Body of pancreas (tissue), 4 donors: ENCODE measurements around the gene ELOVL5. TPM values are rescaled to one million over a fixed set of nuclear protein-coding genes. Genes with fewer than 3 reads are reported as not detected.
"Not testable (repeated sequence)": the region's sequence is repeated elsewhere in the genome, so short reads cannot be mapped to it uniquely, and the experiment has no call there.

Source experiments
- ATAC-seq: fragments of 150-250 bp; one replicate; pipeline ENCODE4 v1.9.1; 2016
- DNase-seq, 4 donors: peaks; one replicate each; pipeline ENCODE4 v3.0.0-alpha.2; 2019
- H3K27ac ChIP-seq, 4 donors: fragments of 200-600 bp; sonication (generic); 1 replicate in 3 of 4; 2 replicates in 1 of 4; pipeline versions ENCODE4 v1.5.1 to v1.6.1; 2016 to 2019; ENCODE audit warnings: mild to moderate bottlenecking in 1 of 4, mixed read lengths in 1 of 4, moderate library complexity in 1 of 4
- H3K27me3 ChIP-seq, 2 donors: fragments of 200-600 bp; sonication (generic); one replicate each; pipeline ENCODE4 v1.6.0; 2016; ENCODE audit warnings: mild to moderate bottlenecking in 1 of 2
- H3K36me3 ChIP-seq, 2 donors: fragments of 200-600 bp; sonication (generic); replicated peaks in 1 of 2; 2 replicates each; pipeline ENCODE4 v1.5.1; 2016; ENCODE audit warnings: low read depth in 2 of 2; ENCODE audit not compliant: insufficient read depth in 1 of 2
- H3K4me1 ChIP-seq: fragments of 200-600 bp; sonication (generic); one replicate; pipeline ENCODE4 v1.6.0; 2016
- H3K4me3 ChIP-seq, 2 donors: fragments of 200-600 bp; sonication (generic); 1 replicate in 1 of 2; 2 replicates in 1 of 2; pipeline ENCODE4 v1.5.1; 2016 to 2019
- H3K9me3 ChIP-seq, 3 donors: fragments of 200-600 bp; sonication (generic); 1 replicate in 2 of 3; 2 replicates in 1 of 3; pipeline ENCODE4 v1.5.1; 2016
- POLR2A ChIP-seq, 3 donors: fragments of 450-650 bp; IDR thresholded peaks; one replicate each; pipeline ENCODE4 v1.6.1; 2016; ENCODE audit warnings: antibody characterized with exemption in 3 of 3, mild to moderate bottlenecking in 2 of 3
- WGBS, 2 donors: methylation state at CpG; one replicate each; pipeline ENCODE4 v1.1.5; 2017; 5-methylcytosine and 5-hydroxymethylcytosine counted together
- intact Hi-C: fragments of 100-400 bp; cut with DNase I; formaldehyde crosslinking; loops from one replicate; pipeline ENCODE4 v1.15.1; 2023
- total RNA-seq, 2 donors: library from RNA; depleted of rRNA; stranded (reverse); fragments of >200 nt; gene quantifications; one replicate each; pipeline ENCODE4 v1.1.0, GENCODE V29; 2016
- TF ChIP-seq, protein P1 (sequence below), 7 experiments: fragments of 450-650 bp in 4 of 7; fragments of 200-600 bp in 3 of 7; sonication (generic) in 3 of 7; IDR thresholded peaks; one replicate each; pipeline ENCODE4 v1.5.1; 2016 to 2019; ENCODE audit warnings: antibody characterized with exemption in 7 of 7

ELOVL5 gene
- total RNA-seq, 2 donors from 2014 or later = 8.6 to 11.2 TPM

DNA sequence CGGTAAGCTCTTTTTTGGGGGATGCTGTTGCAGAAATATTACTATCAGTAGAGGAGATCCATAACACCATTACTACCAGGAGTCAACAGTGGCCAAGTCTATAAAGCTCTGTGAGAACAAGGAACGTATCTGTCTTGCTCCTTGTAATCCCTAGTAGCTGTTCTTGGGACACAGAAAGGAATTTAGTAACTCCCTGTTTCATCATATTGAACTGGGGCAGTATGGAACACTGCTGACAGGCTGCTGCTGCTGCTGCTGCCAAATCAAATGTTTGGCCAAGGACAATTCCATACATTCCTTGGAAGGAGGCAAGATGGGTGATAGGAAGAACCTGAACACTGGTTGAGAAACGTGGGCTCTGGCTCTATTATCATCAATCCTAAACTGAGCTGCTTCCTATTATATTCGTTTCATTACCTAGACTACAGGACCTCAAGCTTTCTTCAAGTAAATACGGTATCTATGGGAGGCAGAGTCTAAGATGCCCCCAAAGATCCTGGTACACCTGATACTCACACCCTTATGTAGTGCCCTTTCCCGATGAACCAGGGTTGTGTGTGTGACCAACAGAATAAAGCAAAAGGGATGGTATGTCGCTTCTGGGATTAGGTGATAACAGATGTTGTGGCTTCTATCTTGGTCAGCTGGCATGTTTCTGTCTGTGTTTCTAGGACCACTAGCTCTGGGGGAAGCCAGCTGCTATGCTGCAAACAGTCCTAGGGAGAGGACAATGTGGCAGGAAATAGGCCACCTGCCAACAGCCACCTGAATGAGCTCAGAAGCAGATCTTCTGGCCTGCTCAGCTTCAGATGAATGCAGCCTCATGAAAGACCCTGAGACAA, 39.5 kb downstream of the ELOVL5 start:
- DNase-seq = peak in 2 of 4 donors; percentile 31 to 35
- H3K9me3 ChIP-seq = no peaks in the 10 kb centered on the region
- no peak overlapping the region for H3K4me3 ChIP-seq
- no peak overlapping the region for H3K27ac ChIP-seq
- peaks cover 5% of the 10 kb centered on the region for H3K4me1 ChIP-seq
- no peaks in the 10 kb centered on the region for H3K27me3 ChIP-seq
- intact Hi-C loops = no loop called here
- no peaks in the 10 kb centered on the region for H3K36me3 ChIP-seq
- ATAC-seq = no peak
- no peak for TF ChIP-seq POLR2A (IDR thresholded peaks at IDR 0.05)
- WGBS, 2 donors = 60 to 71% methylated on average over 7 of the region's 7 CpGs

DNA sequence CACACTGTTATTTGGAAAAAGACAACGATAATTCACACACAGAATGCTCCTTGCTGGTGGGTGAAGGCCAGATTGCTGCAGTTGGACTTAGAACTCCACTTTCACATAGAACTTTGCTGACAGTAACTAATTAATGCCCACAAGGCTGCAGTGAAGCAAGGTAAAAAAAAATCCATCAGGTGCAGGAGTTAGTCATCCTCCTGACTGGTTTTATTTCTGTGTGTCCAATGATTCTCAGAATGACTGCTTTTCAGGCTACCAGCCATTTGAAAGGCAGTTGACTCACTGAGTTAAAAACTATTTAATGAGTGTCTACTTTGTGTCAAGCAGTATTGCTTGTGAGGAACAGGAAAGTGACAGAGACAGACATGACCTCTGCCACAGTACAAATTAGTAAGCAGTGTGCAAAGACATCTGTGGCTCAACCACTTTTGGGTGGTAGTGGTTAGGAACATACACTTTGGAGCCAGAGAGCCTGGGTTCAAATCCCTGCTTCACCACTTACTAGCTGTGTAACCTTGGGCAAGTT, 41.9 kb downstream of the ELOVL5 start:
- WGBS, 2 donors = 32 to 48% methylated on average over 1 of the region's 1 CpG
- Histone ChIP-seq H3K27me3 (no peaks in the 10 kb centered on the region), H3K9me3 (no peaks in the 10 kb centered on the region), H3K27ac (no peak overlapping the region), H3K4me3 (no peak overlapping the region), H3K36me3 (no peaks in the 10 kb centered on the region), H3K4me1 (peaks cover 5% of the 10 kb centered on the region)
- intact Hi-C loops = no loop called here
- no peak for TF ChIP-seq POLR2A (IDR thresholded peaks at IDR 0.05)
- TF ChIP-seq, protein P1, sequence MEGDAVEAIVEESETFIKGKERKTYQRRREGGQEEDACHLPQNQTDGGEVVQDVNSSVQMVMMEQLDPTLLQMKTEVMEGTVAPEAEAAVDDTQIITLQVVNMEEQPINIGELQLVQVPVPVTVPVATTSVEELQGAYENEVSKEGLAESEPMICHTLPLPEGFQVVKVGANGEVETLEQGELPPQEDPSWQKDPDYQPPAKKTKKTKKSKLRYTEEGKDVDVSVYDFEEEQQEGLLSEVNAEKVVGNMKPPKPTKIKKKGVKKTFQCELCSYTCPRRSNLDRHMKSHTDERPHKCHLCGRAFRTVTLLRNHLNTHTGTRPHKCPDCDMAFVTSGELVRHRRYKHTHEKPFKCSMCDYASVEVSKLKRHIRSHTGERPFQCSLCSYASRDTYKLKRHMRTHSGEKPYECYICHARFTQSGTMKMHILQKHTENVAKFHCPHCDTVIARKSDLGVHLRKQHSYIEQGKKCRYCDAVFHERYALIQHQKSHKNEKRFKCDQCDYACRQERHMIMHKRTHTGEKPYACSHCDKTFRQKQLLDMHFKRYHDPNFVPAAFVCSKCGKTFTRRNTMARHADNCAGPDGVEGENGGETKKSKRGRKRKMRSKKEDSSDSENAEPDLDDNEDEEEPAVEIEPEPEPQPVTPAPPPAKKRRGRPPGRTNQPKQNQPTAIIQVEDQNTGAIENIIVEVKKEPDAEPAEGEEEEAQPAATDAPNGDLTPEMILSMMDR (IDR thresholded peaks at IDR 0.05) = no peak
- DNase-seq = no peak
- peak; percentile 38 for ATAC-seq

DNA sequence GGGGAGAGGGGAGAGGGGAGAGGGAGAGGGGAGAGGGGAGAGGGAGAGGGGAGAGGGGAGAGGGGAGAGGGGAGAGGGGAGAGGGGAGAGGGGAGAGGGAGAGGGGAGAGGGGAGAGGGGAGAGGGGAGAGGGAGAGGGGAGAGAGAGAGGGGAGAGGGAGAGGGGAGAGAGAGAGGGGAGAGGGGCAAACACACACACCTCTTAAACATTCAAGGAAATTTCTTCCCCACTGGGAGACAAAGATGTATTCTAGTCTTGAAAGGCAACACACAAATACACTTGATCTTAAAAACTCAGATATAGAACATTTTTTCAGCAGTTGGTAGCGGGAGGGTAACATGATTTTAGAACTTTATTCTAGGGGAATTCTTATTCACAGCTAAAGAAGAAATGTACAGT, 42.5 kb downstream of the ELOVL5 start:
- DNase-seq, H3K4me1 ChIP-seq, H3K27ac ChIP-seq, H3K27me3 ChIP-seq, H3K9me3 ChIP-seq, H3K36me3 ChIP-seq, H3K4me3 ChIP-seq, intact Hi-C loops, ATAC-seq: not testable (repeated sequence)
- 97 to 100% methylated on average over 1 of the region's 1 CpG for WGBS, 2 donors

DNA sequence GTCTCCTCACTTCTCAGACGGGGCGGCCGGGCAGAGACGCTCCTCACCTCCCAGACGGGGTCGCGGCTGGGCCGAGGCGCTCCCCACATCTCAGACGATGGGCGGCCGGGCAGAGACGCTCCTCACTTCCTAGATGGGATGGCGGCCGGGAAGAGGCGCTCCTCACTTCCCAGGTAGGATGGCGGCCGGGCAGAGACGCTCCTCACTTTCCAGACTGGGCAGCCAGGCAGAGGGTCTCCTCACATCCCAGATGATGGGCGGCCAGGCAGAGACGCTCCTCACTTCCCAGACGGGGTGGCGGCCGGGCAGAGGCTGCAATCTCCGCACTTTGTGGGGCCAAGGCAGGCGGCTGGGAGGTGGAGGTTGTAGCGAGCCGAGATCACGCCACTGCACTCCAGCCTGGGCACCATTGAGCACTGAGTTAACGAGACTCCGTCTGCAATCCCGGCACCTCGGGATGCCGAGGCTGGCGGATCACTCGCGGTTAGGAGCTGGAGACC, 43.2 kb downstream of the ELOVL5 start:
- intact Hi-C loops, H3K4me1 ChIP-seq, H3K9me3 ChIP-seq, H3K27ac ChIP-seq, ATAC-seq, H3K27me3 ChIP-seq, DNase-seq, H3K36me3 ChIP-seq, H3K4me3 ChIP-seq: not testable (repeated sequence)
- WGBS, 2 donors = 96 to 97% methylated on average over 15 to 30 of the region's 37 CpGs

DNA sequence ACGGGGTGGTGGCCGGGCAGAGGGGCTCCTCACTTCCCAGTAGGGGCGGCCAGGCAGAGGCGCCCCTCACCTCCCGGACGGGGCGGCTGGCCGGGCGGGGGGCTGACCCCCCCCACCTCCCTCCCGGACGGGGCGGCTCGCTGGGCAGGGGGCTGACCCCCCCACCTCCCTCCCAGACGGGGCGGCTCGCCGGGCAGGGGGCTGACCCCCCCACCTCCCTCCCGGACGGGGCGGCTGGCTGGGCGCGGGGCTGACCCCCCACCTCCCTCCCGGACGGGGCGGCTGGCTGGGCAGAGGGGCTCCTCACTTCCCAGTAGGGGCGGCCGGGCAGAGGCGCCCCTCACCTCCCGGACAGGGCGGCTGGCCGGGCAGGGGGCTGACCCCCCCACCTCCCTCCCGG, 43.8 kb downstream of the ELOVL5 start:
- H3K9me3 ChIP-seq, H3K36me3 ChIP-seq, H3K4me1 ChIP-seq, DNase-seq, intact Hi-C loops, H3K27me3 ChIP-seq, H3K27ac ChIP-seq, H3K4me3 ChIP-seq, ATAC-seq: not testable (repeated sequence)
- WGBS, 2 donors = 83% methylated on average over 2 of the region's 32 CpGs; no CpG with 5 or more reads in 1 of the 2 donors

DNA sequence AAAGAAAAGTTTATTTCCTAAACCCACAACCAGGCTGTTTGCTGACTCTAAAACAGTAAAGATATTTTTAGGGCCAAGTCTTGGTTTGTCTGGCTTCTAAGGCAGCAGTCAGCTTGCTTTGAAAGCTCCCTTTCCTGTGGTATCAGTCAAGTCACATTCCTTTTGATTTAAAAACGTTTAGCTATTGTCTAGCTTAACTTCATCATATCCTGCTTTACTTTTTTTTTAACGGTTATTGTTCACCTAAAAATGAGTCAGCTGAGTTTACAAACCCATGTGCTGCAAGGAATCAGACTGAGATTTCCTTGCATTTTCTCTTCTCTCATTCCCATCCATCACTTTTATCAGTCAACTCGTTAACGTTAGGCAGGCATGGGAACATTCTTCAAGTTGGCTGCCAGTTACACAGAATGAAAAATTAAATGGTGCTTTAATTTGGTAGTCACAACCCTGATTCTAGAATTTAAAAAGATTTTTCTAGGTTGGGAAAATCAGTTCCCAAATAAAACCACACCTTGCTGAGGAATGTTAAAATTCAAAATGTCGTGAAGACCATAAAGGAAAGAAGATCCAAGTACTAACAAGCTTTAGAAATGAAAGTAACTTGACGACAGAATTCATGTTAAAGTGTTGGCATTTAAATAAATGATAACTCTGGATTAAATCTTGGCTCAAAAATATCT, 45.9 kb downstream of the ELOVL5 start:
- intact Hi-C loops = no loop called here
- H3K27me3 ChIP-seq = no peaks in the 10 kb centered on the region
- no peaks in the 10 kb centered on the region for H3K9me3 ChIP-seq
- ATAC-seq = peak; percentile 64
- no peaks in the 10 kb centered on the region for H3K36me3 ChIP-seq
- H3K27ac ChIP-seq = peak overlapping the region in 3 of 4 donors; percentile 7 to 65 (median 24)
- TF ChIP-seq POLR2A (IDR thresholded peaks at IDR 0.05) = no peak
- TF ChIP-seq, protein P1 (IDR thresholded peaks at IDR 0.05) = no peak
- WGBS, 2 donors = 14 to 25% methylated on average over 6 of the region's 6 CpGs
- DNase-seq = no peak
- no peaks in the 10 kb centered on the region for H3K4me1 ChIP-seq
- no peak overlapping the region for H3K4me3 ChIP-seq
